ENCODE results near the gene AFAP1L1.

Gene AFAP1L1

DNA sequence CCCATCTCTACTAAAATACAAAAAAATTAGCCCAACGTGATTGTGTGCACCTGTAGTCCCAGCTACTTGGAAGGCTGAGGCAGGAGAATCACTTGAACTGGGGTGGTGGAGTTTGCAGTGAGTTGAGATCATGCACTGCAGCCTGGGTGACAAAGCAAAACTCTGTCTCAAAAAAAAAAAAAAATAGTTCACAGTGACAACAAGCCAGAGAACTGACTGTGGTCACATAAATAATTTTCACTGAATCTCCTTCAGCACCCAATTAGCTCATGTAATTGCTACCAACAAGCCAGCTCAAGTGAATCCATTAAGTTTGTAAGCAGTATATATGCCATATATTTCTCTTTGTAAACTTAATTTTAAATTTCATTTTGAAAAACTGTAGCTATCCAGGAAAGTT is 14.5 kb upstream of the AFAP1L1 start:
- Mint-ChIP-seq H3K4me3 (no peak overlapping the region), H3K9me3 (no peaks in the 10 kb centered on the region), H3K36me3 (ENCODE audit: low read depth) (no peaks in the 10 kb centered on the region), H3K27me3 (ENCODE audit: low read depth, poor library complexity) (peaks cover 51% of the 10 kb centered on the region), H3K4me1 (no peaks in the 10 kb centered on the region), H3K27ac (no peak overlapping the region)
- TF ChIP-seq, protein P1, sequence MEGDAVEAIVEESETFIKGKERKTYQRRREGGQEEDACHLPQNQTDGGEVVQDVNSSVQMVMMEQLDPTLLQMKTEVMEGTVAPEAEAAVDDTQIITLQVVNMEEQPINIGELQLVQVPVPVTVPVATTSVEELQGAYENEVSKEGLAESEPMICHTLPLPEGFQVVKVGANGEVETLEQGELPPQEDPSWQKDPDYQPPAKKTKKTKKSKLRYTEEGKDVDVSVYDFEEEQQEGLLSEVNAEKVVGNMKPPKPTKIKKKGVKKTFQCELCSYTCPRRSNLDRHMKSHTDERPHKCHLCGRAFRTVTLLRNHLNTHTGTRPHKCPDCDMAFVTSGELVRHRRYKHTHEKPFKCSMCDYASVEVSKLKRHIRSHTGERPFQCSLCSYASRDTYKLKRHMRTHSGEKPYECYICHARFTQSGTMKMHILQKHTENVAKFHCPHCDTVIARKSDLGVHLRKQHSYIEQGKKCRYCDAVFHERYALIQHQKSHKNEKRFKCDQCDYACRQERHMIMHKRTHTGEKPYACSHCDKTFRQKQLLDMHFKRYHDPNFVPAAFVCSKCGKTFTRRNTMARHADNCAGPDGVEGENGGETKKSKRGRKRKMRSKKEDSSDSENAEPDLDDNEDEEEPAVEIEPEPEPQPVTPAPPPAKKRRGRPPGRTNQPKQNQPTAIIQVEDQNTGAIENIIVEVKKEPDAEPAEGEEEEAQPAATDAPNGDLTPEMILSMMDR (IDR thresholded peaks at IDR 0.05): no peak
- DNase-seq: no peak

DNA sequence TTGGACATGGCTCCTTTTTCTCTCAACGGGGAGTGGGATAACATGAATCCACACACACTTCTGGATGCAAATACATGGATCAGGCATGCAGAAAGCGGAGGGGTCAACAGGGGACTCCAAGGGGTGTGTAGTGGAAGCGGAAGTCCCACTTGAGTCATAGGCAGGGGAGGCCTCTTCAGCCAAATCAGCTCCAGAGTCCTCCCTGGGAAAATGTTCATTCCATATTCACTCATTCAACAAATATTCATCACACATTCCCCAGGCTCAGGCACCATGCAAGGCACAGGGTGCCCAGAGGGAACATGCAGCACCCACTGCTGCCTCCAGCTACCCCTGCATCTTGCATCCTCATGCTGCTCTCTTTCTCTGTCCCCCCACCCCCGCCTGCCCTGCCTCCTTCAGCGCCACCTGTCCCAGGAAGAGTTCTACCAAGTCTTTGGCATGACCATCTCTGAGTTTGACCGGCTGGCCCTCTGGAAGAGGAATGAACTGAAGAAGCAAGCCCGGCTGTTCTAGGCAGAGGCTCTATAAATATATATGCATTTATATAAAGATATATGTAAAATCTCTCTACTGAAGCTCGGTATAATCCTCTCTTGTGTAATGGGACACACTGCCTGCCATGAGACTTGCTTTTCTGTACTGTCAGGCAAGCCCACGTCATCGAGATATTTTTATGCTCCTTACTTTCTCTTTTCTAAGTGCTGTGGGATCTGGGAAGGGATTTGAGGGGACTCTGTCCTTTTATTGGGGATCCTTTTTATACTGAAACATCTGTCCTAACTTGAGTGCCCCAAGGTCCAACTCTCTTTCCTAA is 13.6 kb upstream of the AFAP1L1 start:
- Mint-ChIP-seq H3K9me3 (no peaks in the 10 kb centered on the region), H3K27me3 (ENCODE audit: low read depth, poor library complexity) (peaks cover 60% of the 10 kb centered on the region), H3K4me1 (no peaks in the 10 kb centered on the region), H3K27ac (no peak overlapping the region), H3K4me3 (no peak overlapping the region), H3K36me3 (ENCODE audit: low read depth) (no peaks in the 10 kb centered on the region)
- DNase-seq: no peak
- TF ChIP-seq, protein P1 (IDR thresholded peaks at IDR 0.05): no peak

DNA sequence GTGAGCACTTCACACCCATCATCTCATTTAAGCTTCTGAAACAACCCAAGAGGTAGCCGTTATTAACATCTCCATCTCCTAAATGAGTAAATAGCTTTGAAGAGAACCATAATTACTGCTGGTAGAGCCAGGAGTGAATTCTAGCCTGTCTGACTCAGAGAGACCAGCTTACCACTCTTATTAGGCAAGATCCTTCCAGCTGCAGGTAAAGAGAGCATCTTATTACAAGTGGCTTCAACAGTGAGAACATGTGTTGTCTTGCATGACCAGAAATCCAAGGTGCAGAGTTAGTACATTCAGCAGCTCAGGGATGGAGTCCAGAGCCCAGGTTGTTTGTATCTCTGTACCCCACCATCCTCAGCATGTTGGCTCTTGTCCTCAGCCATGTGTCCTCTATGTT is 10.9 kb upstream of the AFAP1L1 start:
- Mint-ChIP-seq H3K9me3 (no peaks in the 10 kb centered on the region), H3K4me1 (no peaks in the 10 kb centered on the region), H3K27ac (no peak overlapping the region), H3K27me3 (ENCODE audit: low read depth, poor library complexity) (peaks cover 72% of the 10 kb centered on the region), H3K4me3 (no peak overlapping the region), H3K36me3 (ENCODE audit: low read depth) (no peaks in the 10 kb centered on the region)
- TF ChIP-seq, protein P1 (IDR thresholded peaks at IDR 0.05): no peak
- no peak for DNase-seq

DNA sequence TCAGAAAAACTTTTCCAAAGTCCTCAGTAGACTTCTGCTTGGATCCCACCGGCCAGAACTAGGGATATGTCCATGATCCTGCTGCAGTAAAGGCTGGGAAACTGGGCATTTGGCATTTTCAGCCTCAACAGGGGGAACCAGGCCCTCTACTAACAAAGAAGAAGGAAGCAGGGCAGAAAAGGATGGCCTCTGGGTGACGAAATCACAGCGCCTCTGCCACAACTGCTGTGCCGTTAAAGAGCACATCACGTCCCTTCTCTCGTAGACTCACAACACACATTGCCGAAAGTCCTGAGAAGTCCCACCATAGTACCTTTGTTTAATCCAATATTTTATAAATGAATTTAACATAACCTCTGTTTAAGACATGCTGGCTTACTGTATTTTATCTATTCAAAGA is 10.4 kb upstream of the AFAP1L1 start:
- DNase-seq: no peak
- Mint-ChIP-seq H3K27ac (no peak overlapping the region), H3K4me1 (no peaks in the 10 kb centered on the region), H3K36me3 (ENCODE audit: low read depth) (no peaks in the 10 kb centered on the region), H3K4me3 (no peak overlapping the region), H3K9me3 (no peaks in the 10 kb centered on the region), H3K27me3 (ENCODE audit: low read depth, poor library complexity) (peaks cover 74% of the 10 kb centered on the region)
- TF ChIP-seq, protein P1 (IDR thresholded peaks at IDR 0.05): no peak

DNA sequence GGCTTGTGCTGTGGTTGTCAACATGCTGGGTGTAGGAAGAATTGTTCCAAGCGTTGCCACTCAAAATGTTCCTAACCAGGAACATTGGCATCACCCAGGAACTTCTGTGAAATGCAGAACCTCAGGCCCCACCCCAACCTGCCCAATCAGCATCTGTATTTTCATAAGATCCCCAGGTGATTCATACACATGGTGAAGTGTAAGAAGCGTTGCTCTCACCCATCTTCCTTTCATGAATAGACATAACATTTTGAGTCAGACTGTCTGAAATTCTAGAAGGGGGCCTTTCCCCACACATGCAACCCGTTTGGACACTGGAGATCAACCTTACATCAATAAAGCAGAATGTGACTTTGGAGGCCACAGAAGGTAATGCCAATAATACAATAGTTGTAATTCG is 9.3 kb upstream of the AFAP1L1 start:
- no peak for DNase-seq
- Mint-ChIP-seq H3K27me3 (ENCODE audit: low read depth, poor library complexity) (peaks cover 74% of the 10 kb centered on the region), H3K36me3 (ENCODE audit: low read depth) (no peaks in the 10 kb centered on the region), H3K4me1 (peaks cover 3% of the 10 kb centered on the region), H3K27ac (no peak overlapping the region), H3K4me3 (no peak overlapping the region), H3K9me3 (no peaks in the 10 kb centered on the region)
- TF ChIP-seq, protein P1 (IDR thresholded peaks at IDR 0.05): no peak

Measured in nephron progenitor cell (in vitro differentiated cells).